Measurements from ENCODE around the gene KIFC1. TPM values are rescaled to one million over a fixed set of nuclear protein-coding genes. Genes with fewer than 3 reads are reported as not detected.

The KIFC1 gene
- total RNA-seq, 1 experiment from 2014 or later: 73.8 TPM

GRCh38 chr6:33434961-33435360, 43.3 kb downstream of the KIFC1 start:
- Mint-ChIP-seq H3K4me3 (0 out of 5 replicates have a peak overlapping the region, but pooled peaks of 1 of the 2 experiments have one; percentile 5), H3K27ac (peak overlapping the region; percentile 28 to 74 (median 49); a peak in 3 of 7 replicates)
- H3T11ph ChIP-seq (ENCODE audit: low read length): no peak overlapping the region

More at GRCh38 chr6:33434961-33435360, 43.3 kb downstream of the KIFC1 start:
- Histone ChIP-seq H3K14ac (ENCODE audit: insufficient read depth, low read length) (no peak overlapping the region), H2AFZ (ENCODE audit: low read length) (no peak overlapping the region), H3K56ac (ENCODE audit: insufficient read length, low read depth, low read length) (no peak overlapping the region), H3K4me2 (ENCODE audit: insufficient read depth, insufficient read length, low read length) (no peak overlapping the region), H3K79me1 (ENCODE audit: insufficient read depth, low read depth, low read length, poor library complexity, severe bottlenecking) (peaks cover 5% of the 10 kb centered on the region), H2BK120ac (ENCODE audit: low read depth, low read length, poor library complexity, severe bottlenecking) (no peak overlapping the region), H3K18ac (ENCODE audit: insufficient read length, low read depth, low read length) (no peak overlapping the region), H2BK5ac (ENCODE audit: insufficient read length, low read length) (no peak overlapping the region), H4K20me1 (ENCODE audit: control insufficient read depth, insufficient read depth, insufficient read length) (no peaks in the 10 kb centered on the region), H4K8ac (replicated peaks; ENCODE audit: insufficient read length, low read depth, low read length) (no peak overlapping the region), H3K27me3 (ENCODE audit: insufficient read depth, low read length) (no peaks in the 10 kb centered on the region), H3K4ac (ENCODE audit: low read depth, low read length) (no peak overlapping the region), H3K79me2 (ENCODE audit: insufficient read depth, low read length) (peaks cover 5% of the 10 kb centered on the region; the same call in 1 of the 2 replicates), H3K4me1 (ENCODE audit: insufficient read depth, low read length) (peaks cover 12% of the 10 kb centered on the region; the same call in 1 of the 2 replicates), H4K5ac (ENCODE audit: insufficient read length, low read depth, low read length) (no peak overlapping the region), H3K23me2 (ENCODE audit: insufficient read length, low read depth, low read length, poor library complexity, severe bottlenecking) (peaks cover 23% of the 10 kb centered on the region), H3K27ac (ENCODE audit: insufficient read length, low read depth, low read length) (no peak overlapping the region), H4K91ac (ENCODE audit: insufficient read length, low read depth, low read length) (no peak overlapping the region), H2BK20ac (ENCODE audit: low read depth, low read length, poor library complexity, severe bottlenecking) (no peak overlapping the region), H3K23ac (ENCODE audit: insufficient read length, low read depth, low read length) (no peak overlapping the region), H2BK12ac (ENCODE audit: insufficient read length, low read depth, low read length) (no peak overlapping the region), H2AK5ac (ENCODE audit: insufficient read length, low read length) (no peak overlapping the region), H3K9ac (ENCODE audit: extremely low read depth, insufficient read length, low read length) (no peak overlapping the region), H3K9me3 (ENCODE audit: control insufficient read depth, low read depth, low read length) (no peaks in the 10 kb centered on the region), H2BK15ac (ENCODE audit: low read depth, low read length) (no peak overlapping the region)
- no CpG with 5 or more reads among the region's 4 CpGs for WGBS (ENCODE audit: extremely low coverage, insufficient read length, low lambda C conversion rate)
- TF ChIP-seq CTCF (conservative IDR thresholded peaks at IDR 0.05): no peak
- Mint-ChIP-seq H3K36me3 (ENCODE audit: insufficient read depth in 1 of 3, low read depth in 3 of 3) (peaks cover 51 to 62% (median 54%) of the 10 kb centered on the region in 3 experiments), H3K27me3 (ENCODE audit: low read depth) (no peaks in the 10 kb centered on the region; the same call in 1 of the 2 replicates), H3K4me1 (peaks cover 40 to 47% of the 10 kb centered on the region in 2 experiments), H3K9me3 (no peaks in the 10 kb centered on the region)
- no peak for DNase-seq
